Lower lobe of right lung (tissue), 2 donors: ENCODE measurements around the gene CRTC3. TPM values are rescaled to one million over a fixed set of nuclear protein-coding genes. Genes with fewer than 3 reads are reported as not detected.

Experiments used
- ATAC-seq, 2 donors: fragments of 200-7000 bp; cut with Tn5 transposase; one replicate each; pipeline ENCODE4 v1.9.1; 2020 to 2022; ENCODE audit warnings: mild to moderate bottlenecking in 2 of 2, moderate library complexity in 2 of 2
- DNase-seq: peaks from one replicate; pipeline ENCODE4 v3.0.0-alpha.2; 2020
- H3K27ac ChIP-seq: fragments of 200-600 bp; one replicate; pipeline ENCODE4 v1.8.0; 2022
- H3K27me3 ChIP-seq: fragments of 200-600 bp; one replicate; pipeline ENCODE4 v1.8.0; 2022; ENCODE audit warnings: low read depth
- H3K36me3 ChIP-seq: fragments of 200-600 bp; one replicate; pipeline ENCODE4 v1.8.0; 2022; ENCODE audit warnings: mild to moderate bottlenecking
- H3K4me1 ChIP-seq: fragments of 200-600 bp; one replicate; pipeline ENCODE4 v1.8.0; 2022
- H3K4me3 ChIP-seq: fragments of 200-600 bp; one replicate; pipeline ENCODE4 v1.8.0; 2022; ENCODE audit warnings: mild to moderate bottlenecking
- H3K9me3 ChIP-seq: fragments of 200-600 bp; one replicate; pipeline ENCODE4 v1.8.0; 2022
- intact Hi-C: fragments of 100-400 bp; cut with DNase I; formaldehyde crosslinking; loops from one replicate; pipeline ENCODE4 v1.11.0; 2022
- total RNA-seq: library from RNA; stranded (reverse); fragmentation: NEBNext Ultra II Directional; extraction: Animal tissue kit (Norgen Biotek cat#: 25700); gene quantifications from one replicate; pipeline ENCODE4 v1.2.1, GENCODE V29; 2021
- TF ChIP-seq, protein P1 (sequence below): fragments of 200-600 bp; IDR thresholded peaks from one replicate; pipeline ENCODE4 v1.8.0; 2022; ENCODE audit warnings: antibody characterized with exemption, mild to moderate bottlenecking
- donor health status: DM: no; HTN: yes; CAD: no; lungs with severe emphysema.

CRTC3 gene
- total RNA-seq, 1 donor from 2014 or later, result 40.6 TPM

- H3K4me3 ChIP-seq, result no peak overlapping the region
- H3K9me3 ChIP-seq, result no peaks in the 10 kb centered on the region
- ATAC-seq (no peak), DNase-seq (no peak)
- intact Hi-C loops, result no loop called here
- no peaks in the 10 kb centered on the region for H3K27me3 ChIP-seq
- H3K4me1 ChIP-seq, result peaks cover 6% of the 10 kb centered on the region
- H3K36me3 ChIP-seq, result peaks cover 31% of the 10 kb centered on the region
- TF ChIP-seq, protein P1, sequence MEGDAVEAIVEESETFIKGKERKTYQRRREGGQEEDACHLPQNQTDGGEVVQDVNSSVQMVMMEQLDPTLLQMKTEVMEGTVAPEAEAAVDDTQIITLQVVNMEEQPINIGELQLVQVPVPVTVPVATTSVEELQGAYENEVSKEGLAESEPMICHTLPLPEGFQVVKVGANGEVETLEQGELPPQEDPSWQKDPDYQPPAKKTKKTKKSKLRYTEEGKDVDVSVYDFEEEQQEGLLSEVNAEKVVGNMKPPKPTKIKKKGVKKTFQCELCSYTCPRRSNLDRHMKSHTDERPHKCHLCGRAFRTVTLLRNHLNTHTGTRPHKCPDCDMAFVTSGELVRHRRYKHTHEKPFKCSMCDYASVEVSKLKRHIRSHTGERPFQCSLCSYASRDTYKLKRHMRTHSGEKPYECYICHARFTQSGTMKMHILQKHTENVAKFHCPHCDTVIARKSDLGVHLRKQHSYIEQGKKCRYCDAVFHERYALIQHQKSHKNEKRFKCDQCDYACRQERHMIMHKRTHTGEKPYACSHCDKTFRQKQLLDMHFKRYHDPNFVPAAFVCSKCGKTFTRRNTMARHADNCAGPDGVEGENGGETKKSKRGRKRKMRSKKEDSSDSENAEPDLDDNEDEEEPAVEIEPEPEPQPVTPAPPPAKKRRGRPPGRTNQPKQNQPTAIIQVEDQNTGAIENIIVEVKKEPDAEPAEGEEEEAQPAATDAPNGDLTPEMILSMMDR, result no peak
- no peak overlapping the region for H3K27ac ChIP-seq
These were observed 10.1 kb downstream of the CRTC3 start for GRCh38 chr15:90539789-90540188.

GRCh38 chr15:90540768-90541167 is 11.0 kb downstream of the CRTC3 start:
- TF ChIP-seq, protein P1, result no peak
- no peak for DNase-seq
- Histone ChIP-seq H3K27ac (no peak overlapping the region), H3K9me3 (no peaks in the 10 kb centered on the region), H3K27me3 (no peaks in the 10 kb centered on the region), H3K36me3 (peaks cover 36% of the 10 kb centered on the region), H3K4me1 (peaks cover 4% of the 10 kb centered on the region), H3K4me3 (no peak overlapping the region)
- intact Hi-C loops, result no loop called here
- no peak for ATAC-seq

DNA sequence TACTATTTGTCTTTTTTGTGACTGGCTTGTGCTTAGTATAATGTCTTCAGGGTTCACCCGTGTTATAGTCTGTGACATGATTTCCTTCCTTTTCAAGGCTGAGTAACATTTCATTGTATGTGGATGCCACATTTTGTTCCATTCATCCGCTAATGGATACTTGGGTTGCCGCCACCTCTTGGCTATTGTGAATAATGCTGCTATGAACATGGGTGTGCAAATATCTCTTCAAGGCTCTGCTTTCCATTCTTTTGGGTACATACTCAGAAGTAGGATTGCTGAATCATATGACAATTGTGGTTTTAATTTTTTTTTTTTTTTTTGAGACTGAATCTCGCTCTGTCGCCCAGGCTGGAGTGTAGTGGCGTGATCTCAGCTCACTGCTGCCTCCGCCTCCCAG is 15.4 kb downstream of the CRTC3 start:
- intact Hi-C loops, result no loop called here
- ATAC-seq, result no peak
- Histone ChIP-seq H3K27me3 (no peaks in the 10 kb centered on the region), H3K9me3 (no peaks in the 10 kb centered on the region), H3K36me3 (peaks cover 38% of the 10 kb centered on the region), H3K4me3 (no peak overlapping the region), H3K27ac (no peak overlapping the region), H3K4me1 (peaks cover 8% of the 10 kb centered on the region)
- TF ChIP-seq, protein P1, result no peak
- DNase-seq, result no peak

- H3K27ac ChIP-seq, result no peak overlapping the region
These were observed 17.8 kb downstream of the CRTC3 start for GRCh38 chr15:90547540-90547939.

DNA sequence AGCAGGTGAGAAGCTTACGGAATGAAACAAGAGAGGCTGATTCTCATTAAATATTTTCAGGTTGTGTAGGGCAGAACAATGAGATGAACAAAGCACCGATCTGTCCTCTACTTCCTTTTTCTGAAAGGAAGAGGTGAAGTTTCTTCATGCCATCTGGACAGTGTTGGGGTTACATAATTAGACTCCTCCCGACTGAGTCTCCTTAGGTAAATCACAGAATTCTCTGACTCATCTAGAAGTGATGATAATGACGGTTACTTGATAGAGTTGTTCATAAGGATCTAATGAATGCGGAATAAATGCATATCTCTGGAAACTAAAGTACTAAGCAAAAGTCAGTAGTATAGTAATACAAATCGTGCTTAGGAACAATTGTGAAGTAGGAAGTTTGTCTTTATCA is 21.2 kb downstream of the CRTC3 start:
- no peak for DNase-seq
- TF ChIP-seq, protein P1, result no peak
- intact Hi-C loops, result no loop called here
- peaks cover 35% of the 10 kb centered on the region for H3K4me1 ChIP-seq
- H3K27ac ChIP-seq, result no peak overlapping the region
- H3K36me3 ChIP-seq, result peaks cover 13% of the 10 kb centered on the region
- no peaks in the 10 kb centered on the region for H3K27me3 ChIP-seq
- H3K9me3 ChIP-seq, result no peaks in the 10 kb centered on the region
- H3K4me3 ChIP-seq, result no peak overlapping the region
- ATAC-seq, result peak in 1 of 2 donors; percentile 50

More at GRCh38 chr15:90547540-90547939, 17.8 kb downstream of the CRTC3 start:
- ATAC-seq, result peak; percentile 36 to 67
- Histone ChIP-seq H3K4me1 (peaks cover 20% of the 10 kb centered on the region), H3K36me3 (peaks cover 26% of the 10 kb centered on the region), H3K27me3 (no peaks in the 10 kb centered on the region), H3K9me3 (no peaks in the 10 kb centered on the region), H3K4me3 (no peak overlapping the region)
- TF ChIP-seq, protein P1, result no peak
- intact Hi-C loops, result no loop called here
- no peak for DNase-seq
